H1 (cell line): ENCODE results near the gene HLA-E. TPM values are rescaled to one million over a fixed set of nuclear protein-coding genes. Genes with fewer than 3 reads are reported as not detected.

Experiments used
- CTCF ChIA-PET: fragments of 300-600 bp; sonication (Branson Sonifier 250); formaldehyde crosslinking; loops from one replicate; lab custom pipeline; 2021; ENCODE audit not compliant: partially characterized antibody; lab: Charles Lee
- POLR2A ChIA-PET: fragments of 300-600 bp; sonication (Branson Sonifier 250); formaldehyde crosslinking; loops from one replicate; lab custom pipeline; 2021; ENCODE audit warnings: inconsistent platforms; ENCODE audit not compliant: partially characterized antibody; lab: Charles Lee
- DNase-seq, 2 experiments: peaks; one replicate each; pipeline versions ENCODE4 v3.0.0 to v3.0.0-alpha.2; 2010 to 2022; ENCODE audit warnings: low spot score in 2 of 2, low read depth in 1 of 2, mixed read lengths in 1 of 2
- FAIRE-seq: peaks from 2 replicates; lab custom pipeline; 2011; peaks lifted over from hg19 to GRCh38; lab: Jason Lieb, UNC
- H2AFZ ChIP-seq: 2 replicates; pipeline ENCODE4 v1.8.1; 2012; ENCODE audit warnings: low read length, inconsistent platforms
- H2AK5ac ChIP-seq: 2 replicates; pipeline ENCODE4 v1.6.1; 2013; ENCODE audit warnings: low read depth, low read length
- H2BK120ac ChIP-seq: replicated peaks from 2 replicates; pipeline ENCODE3; 2013; ENCODE audit warnings: low read depth, low read length, inconsistent platforms
- H2BK12ac ChIP-seq: 2 replicates; pipeline ENCODE4 v1.6.1; 2013; ENCODE audit warnings: low read depth, low read length
- H2BK15ac ChIP-seq: 2 replicates; pipeline ENCODE4 v1.6.1; 2013; ENCODE audit warnings: low read length
- H2BK20ac ChIP-seq: 2 replicates; pipeline ENCODE4 v1.6.1; 2013; ENCODE audit warnings: low read length
- H2BK5ac ChIP-seq: 2 replicates; pipeline ENCODE4 v1.6.1; 2013; ENCODE audit warnings: low read depth, low read length
- H3K14ac ChIP-seq: 2 replicates; pipeline ENCODE4 v1.6.1; 2013; ENCODE audit warnings: inconsistent platforms; ENCODE audit not compliant: insufficient read length
- H3K18ac ChIP-seq: 2 replicates; pipeline ENCODE4 v1.6.1; 2013; ENCODE audit warnings: low read length; ENCODE audit errors: extremely low read depth
- H3K23ac ChIP-seq: 2 replicates; pipeline ENCODE4 v1.6.1; 2013; ENCODE audit warnings: inconsistent platforms; ENCODE audit not compliant: insufficient read length
- H3K23me2 ChIP-seq: 2 replicates; pipeline ENCODE4 v1.6.1; 2013; ENCODE audit warnings: low read depth, low read length
- H3K27ac ChIP-seq: 2 replicates; pipeline ENCODE4 v1.6.1; 2011; ENCODE audit warnings: low read depth, low read length, inconsistent platforms
- H3K27me3 ChIP-seq, 4 experiments: replicated peaks in 1 of 4; 1 replicate in 1 of 4; 2 replicates in 3 of 4; pipeline versions ENCODE4 v1.6.1 to v1.8.1; 2011 to 2013; ENCODE audit warnings: low read length in 3 of 4, mild to moderate bottlenecking in 3 of 4, inconsistent platforms in 2 of 4, mixed read lengths in 2 of 4, moderate library complexity in 1 of 4; ENCODE audit not compliant: control insufficient read depth in 3 of 4, insufficient read depth in 3 of 4; ENCODE audit errors: extremely low read depth in 1 of 4
- H3K36me3 ChIP-seq, 4 experiments: 2 replicates each; pipeline versions ENCODE4 v1.6.1 to v1.8.1; 2011 to 2013; ENCODE audit warnings: mild to moderate bottlenecking in 4 of 4, low read length in 3 of 4, moderate library complexity in 2 of 4, control low read depth in 1 of 4, inconsistent platforms in 1 of 4; ENCODE audit not compliant: insufficient read depth in 4 of 4, control insufficient read depth in 2 of 4
- H3K4ac ChIP-seq: replicated peaks from 2 replicates; pipeline ENCODE3; 2013; ENCODE audit warnings: low read length, low read depth, mixed read lengths, inconsistent platforms; ENCODE audit not compliant: insufficient read length
- H3K4me1 ChIP-seq, 4 experiments: replicated peaks in 1 of 4; 1 replicate in 1 of 4; 2 replicates in 3 of 4; pipeline versions ENCODE4 v1.6.1 to v1.8.1; 2011 to 2013; ENCODE audit warnings: low read length in 3 of 4, inconsistent platforms in 2 of 4, mixed read lengths in 1 of 4; ENCODE audit not compliant: insufficient read depth in 4 of 4, control insufficient read depth in 3 of 4
- H3K4me2 ChIP-seq, 2 experiments: 2 replicates each; pipeline versions ENCODE4 v1.6.1 to v1.8.1; 2011 to 2013; ENCODE audit warnings: low read depth in 2 of 2, low read length in 2 of 2, control low read depth in 1 of 2, inconsistent platforms in 1 of 2, mild to moderate bottlenecking in 1 of 2; ENCODE audit not compliant: insufficient read depth in 1 of 2
- H3K4me3 ChIP-seq, 4 experiments: fragments of 200-600, 300-600 bp in 1 of 4; sonication (generic), shearing (Covaris generic), sonication (Bioruptor Twin) in 1 of 4; 2 replicates each; pipeline versions ENCODE4 v1.5.1 to v1.8.1; 2011 to 2016; ENCODE audit warnings: low read length in 4 of 4, low read depth in 3 of 4, control low read depth in 2 of 4, inconsistent platforms in 2 of 4, mild to moderate bottlenecking in 2 of 4, mixed read lengths in 1 of 4, moderate library complexity in 1 of 4; ENCODE audit not compliant: insufficient read depth in 2 of 4; ENCODE audit errors: extremely low read depth in 1 of 4
- H3K56ac ChIP-seq: replicated peaks from 2 replicates; pipeline ENCODE3; 2013; ENCODE audit warnings: low read depth, mild to moderate bottlenecking, mixed read lengths, low read length, inconsistent platforms; ENCODE audit not compliant: insufficient read length
- H3K79me1 ChIP-seq: 2 replicates; pipeline ENCODE4 v1.6.1; 2013; ENCODE audit warnings: low read depth, low read length, control low read depth
- H3K79me2 ChIP-seq, 2 experiments: 2 replicates each; pipeline versions ENCODE4 v1.6.1 to v1.8.1; 2012 to 2013; ENCODE audit warnings: low read length in 2 of 2, mild to moderate bottlenecking in 2 of 2, inconsistent platforms in 1 of 2; ENCODE audit not compliant: insufficient read depth in 2 of 2, control insufficient read depth in 1 of 2
- H3K9ac ChIP-seq, 4 experiments: replicated peaks in 1 of 4; 1 replicate in 1 of 4; 2 replicates in 3 of 4; pipeline versions ENCODE4 v1.6.1 to v1.8.1; 2011 to 2013; ENCODE audit warnings: low read depth in 3 of 4, low read length in 3 of 4, control low read depth in 2 of 4, mild to moderate bottlenecking in 2 of 4, moderate library complexity in 2 of 4, inconsistent platforms in 1 of 4; ENCODE audit errors: extremely low read depth in 1 of 4
- H3K9me3 ChIP-seq, 2 experiments: 2 replicates each; pipeline versions ENCODE4 v1.6.1 to v1.8.1; 2012 to 2013; ENCODE audit warnings: mild to moderate bottlenecking in 2 of 2, moderate library complexity in 2 of 2, control low read depth in 1 of 2, inconsistent platforms in 1 of 2, low read depth in 1 of 2, low read length in 1 of 2, mixed read lengths in 1 of 2; ENCODE audit not compliant: insufficient read depth in 2 of 2
- H4K20me1 ChIP-seq, 2 experiments: replicated peaks in 1 of 2; 2 replicates each; pipeline versions ENCODE3 to v1.8.1; 2011 to 2013; ENCODE audit warnings: inconsistent platforms in 2 of 2, low read length in 2 of 2, mild to moderate bottlenecking in 1 of 2; ENCODE audit not compliant: insufficient read depth in 2 of 2, control insufficient read depth in 1 of 2
- H4K5ac ChIP-seq: 2 replicates; pipeline ENCODE4 v1.6.1; 2013; ENCODE audit warnings: low read length, low read depth, mixed read lengths, inconsistent platforms; ENCODE audit not compliant: insufficient read length
- H4K8ac ChIP-seq: 2 replicates; pipeline ENCODE4 v1.8.0; 2013; ENCODE audit warnings: mild to moderate bottlenecking, moderate library complexity, low read length, inconsistent platforms; ENCODE audit not compliant: insufficient read depth; ENCODE audit errors: extremely low read depth
- H4K91ac ChIP-seq: replicated peaks from 2 replicates; pipeline ENCODE3; 2013; ENCODE audit warnings: low read length, mixed read lengths, inconsistent platforms; ENCODE audit not compliant: insufficient read length
- ASH2L ChIP-seq: fragments of 200-600, 300-600 bp; sonication (generic); IDR thresholded peaks from one replicate; pipeline ENCODE4 v1.7.1; 2017; ENCODE audit warnings: low read length
- ATF2 ChIP-seq: IDR thresholded peaks from 2 replicates; pipeline ENCODE4 v1.6.1; 2012; ENCODE audit warnings: low read length, inconsistent platforms
- BRCA1 ChIP-seq: IDR thresholded peaks from 2 replicates; pipeline ENCODE4 v1.6.1; 2012; ENCODE audit warnings: low read depth, low read length, improper control_type of control experiment
- CBX5 ChIP-seq: fragments of 300-800, 300-1000 bp; sonication (generic); IDR thresholded peaks from 2 replicates; pipeline ENCODE4 v1.7.1; 2016; ENCODE audit warnings: antibody characterized with exemption, low read length, low read depth
- CHD1 ChIP-seq: IDR thresholded peaks from 2 replicates; pipeline ENCODE4 v1.6.1; 2012; ENCODE audit warnings: low read depth, low read length, improper control_type of control experiment
- JUND ChIP-seq: IDR thresholded peaks from 2 replicates; pipeline ENCODE4 v1.6.1; 2011; ENCODE audit warnings: mild to moderate bottlenecking, improper control_type of control experiment, low read length
- KDM4A ChIP-seq: IDR thresholded peaks from one replicate; pipeline ENCODE4 v1.7.1; 2012; ENCODE audit warnings: low read depth, mild to moderate bottlenecking, moderate library complexity, low read length, inconsistent platforms; ENCODE audit not compliant: severe bottlenecking
- MAX ChIP-seq: IDR thresholded peaks from 2 replicates; pipeline ENCODE4 v1.6.1; 2012; ENCODE audit warnings: inconsistent platforms
- NANOG ChIP-seq: IDR thresholded peaks from 2 replicates; pipeline ENCODE4 v1.6.1; 2011; ENCODE audit warnings: low read length, low read depth, mild to moderate bottlenecking, inconsistent platforms; ENCODE audit not compliant: insufficient read depth, poor library complexity, severe bottlenecking
- PHF8 ChIP-seq: fragments of 200-600 bp; sonication (generic); conservative IDR thresholded peaks from 2 replicates; pipeline ENCODE4 v1.7.1; 2012; ENCODE audit warnings: low read depth, mild to moderate bottlenecking, inconsistent platforms, low read length, moderate library complexity
- POLR2A ChIP-seq, 2 experiments: IDR thresholded peaks; 1 replicate in 1 of 2; 2 replicates in 1 of 2; pipeline ENCODE4 v1.6.1; 2011; ENCODE audit warnings: low read depth in 2 of 2, low read length in 2 of 2, mild to moderate bottlenecking in 2 of 2; ENCODE audit errors: control extremely low read depth in 1 of 2
- POLR2AphosphoS5 ChIP-seq: IDR thresholded peaks from 2 replicates; pipeline ENCODE4 v1.6.1; 2011; ENCODE audit warnings: low read depth, low read length
- TAF1 ChIP-seq: IDR thresholded peaks from 2 replicates; pipeline ENCODE4 v1.6.1; 2011; ENCODE audit warnings: mild to moderate bottlenecking, low read depth, low read length
- TEAD4 ChIP-seq: IDR thresholded peaks from 2 replicates; pipeline ENCODE4 v1.6.1; 2012; ENCODE audit warnings: low read depth, low read length, inconsistent platforms, mixed read lengths
- WGBS, 2 experiments: shearing (Covaris generic) in 1 of 2; methylation state at CpG; one replicate each; pipeline versions ENCODE4 v1.1.6 to v1.1.7; 2013 to 2015; ENCODE audit warnings: low lambda C conversion rate in 2 of 2, mixed read lengths in 2 of 2, inconsistent platforms in 1 of 2, low coverage in 1 of 2, missing lambda C conversion rate in 1 of 2; ENCODE audit not compliant: insufficient replicate concordance in 2 of 2, insufficient coverage in 1 of 2, insufficient read length in 1 of 2; ENCODE audit errors: extremely low coverage in 1 of 2, missing lambda C conversion rate in 1 of 2; 5-methylcytosine and 5-hydroxymethylcytosine counted together
- polyA plus RNA-seq, 7 experiments: library from polyadenylated mRNA; depleted of rRNA in 3 of 7; stranded (reverse) in 5 of 7; unstranded in 2 of 7; fragments of >200 nt in 5 of 7; fragments of 200-250 nt in 2 of 7; gene quantifications; 1 replicate in 5 of 7; 2 replicates in 1 of 7; 4 replicates in 1 of 7; pipeline versions ENCODE4 v1.2.1 to v1.2.3, GENCODE V29; 2011 to 2013; ENCODE audit warnings: missing spikeins in 2 of 7, mixed read lengths in 2 of 7
- total RNA-seq: library from RNA; stranded (reverse); fragmentation: NEBNext Ultra II Directional; extraction: Animal tissue kit (Norgen Biotek cat#: 25700); gene quantifications from 2 replicates; pipeline ENCODE4 v1.2.1, GENCODE V29; 2021

HLA-E gene
- total and polyA plus RNA-seq, 2 of the 8 experiments (the other 6 are each of a cell fraction or from before 2014, with no cell fraction given) = 20.2 to 28.0 TPM

DNA sequence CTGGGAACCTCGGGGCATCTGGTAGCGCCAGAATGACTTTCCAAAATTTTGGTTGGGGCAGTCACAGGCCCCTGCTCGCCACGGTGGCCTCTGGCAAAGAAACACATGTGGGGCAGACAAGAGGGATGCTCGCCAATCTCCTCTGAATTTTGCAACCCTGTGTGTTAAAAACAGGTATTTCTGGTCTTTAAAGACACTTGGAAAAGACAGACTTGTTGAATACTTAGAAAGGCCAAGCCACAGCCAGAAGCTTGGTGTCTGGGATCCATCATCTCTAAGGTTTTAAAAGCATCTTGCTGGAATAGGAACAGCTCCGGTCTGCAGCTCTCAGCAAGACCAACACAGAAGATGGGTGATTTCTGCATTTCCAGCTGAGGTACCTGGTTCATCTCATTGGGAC is 31.2 kb downstream of the HLA-E start:
- 88% methylated on average over 5 of the region's 6 CpGs; no CpG with 5 or more reads in 1 of the 2 experiments for WGBS, 2 experiments
- no peak for DNase-seq
- no peak overlapping the region for H3K27ac ChIP-seq
- no peak overlapping the region for H4K8ac ChIP-seq
- no peak overlapping the region for H3K14ac ChIP-seq
- no peak overlapping the region for H2AK5ac ChIP-seq
- FAIRE-seq = no peak
- no peaks in the 10 kb centered on the region for H3K4me1 ChIP-seq
- ChIA-PET POLR2A (no interaction called here), CTCF (interaction anchor here (2.1 to 2.6 kb wide), 2 partner anchors 12 to 26 kb away, joined by 6 to 12 read pairs; no protein-coding TSS in a partner anchor)
- H3K4me3 ChIP-seq = no peak overlapping the region
- no peaks in the 10 kb centered on the region; a peak in 1 of 4 replicates for H3K9me3 ChIP-seq
- no peaks in the 10 kb centered on the region for H3K79me1 ChIP-seq
- H2BK5ac ChIP-seq = no peak overlapping the region
- H2BK20ac ChIP-seq = no peak overlapping the region
- no peak overlapping the region for H4K5ac ChIP-seq
- H3K23me2 ChIP-seq = no peaks in the 10 kb centered on the region
- no peaks in the 10 kb centered on the region for H3K79me2 ChIP-seq
- no peak overlapping the region for H3K23ac ChIP-seq
- H3K18ac ChIP-seq = no peak overlapping the region
- H3K36me3 ChIP-seq = no peaks in the 10 kb centered on the region
- no peaks in the 10 kb centered on the region for H3K27me3 ChIP-seq
- no peak overlapping the region for H2BK120ac ChIP-seq
- no peaks in the 10 kb centered on the region for H4K20me1 ChIP-seq
- no peak overlapping the region for H3K4me2 ChIP-seq
- H2BK12ac ChIP-seq = no peak overlapping the region
- no peak overlapping the region for H3K9ac ChIP-seq
- H2AFZ ChIP-seq = no peak overlapping the region
- no peak overlapping the region for H4K91ac ChIP-seq
- no peak overlapping the region for H2BK15ac ChIP-seq
- H3K56ac ChIP-seq = no peak overlapping the region
- no peak overlapping the region for H3K4ac ChIP-seq
- no peak for TF ChIP-seq TEAD4
- no peak for TF ChIP-seq KDM4A
- no peak for TF ChIP-seq TAF1
- no peak for TF ChIP-seq BRCA1
- TF ChIP-seq NANOG = no peak
- TF ChIP-seq ATF2 = no peak
- no peak for TF ChIP-seq POLR2AphosphoS5
- TF ChIP-seq CHD1 = no peak
- no peak for TF ChIP-seq ASH2L
- no peak for TF ChIP-seq POLR2A (IDR thresholded peaks at IDR 0.05; ENCODE audit: control extremely low read depth in 1 of 2, low read depth in 2 of 2, low read length in 2 of 2)
- no peak for TF ChIP-seq MAX
- no peak for TF ChIP-seq JUND
- TF ChIP-seq PHF8 = no peak
- TF ChIP-seq CBX5 = no peak
